WERI-Rb-1 (cell line): ENCODE measurements around the gene RRP9.
A peak's percentile ranks its signal among the peaks of the same experiment; 100 is the strongest.

ENCODE experiments used
- DNase-seq: peaks from one replicate; pipeline ENCODE4 v3.0.0-alpha.2; 2020
- H3K27ac ChIP-seq: fragments of 250-450 bp; sonication (Bioruptor Pico); 2 replicates; pipeline ENCODE4 v1.5.1; 2020; ENCODE audit warnings: mild to moderate bottlenecking, moderate library complexity
- H3K27me3 ChIP-seq: fragments of 250-450 bp; sonication (Bioruptor Pico); 2 replicates; pipeline ENCODE4 v1.5.1; 2021; ENCODE audit warnings: mild to moderate bottlenecking, low read depth, moderate library complexity; ENCODE audit not compliant: insufficient read depth, severe bottlenecking
- H3K36me3 ChIP-seq: fragments of 250-450 bp; sonication (Bioruptor Pico); 2 replicates; pipeline ENCODE4 v1.5.1; 2020; ENCODE audit warnings: mild to moderate bottlenecking, moderate library complexity
- H3K4me3 ChIP-seq: 2 replicates; pipeline ENCODE4 v1.5.1; 2011; ENCODE audit warnings: low read depth, mild to moderate bottlenecking, control low read depth, low read length
- H3K9me3 ChIP-seq: fragments of 250-450 bp; sonication (Bioruptor Pico); 2 replicates; pipeline ENCODE4 v1.5.1; 2021; ENCODE audit warnings: mild to moderate bottlenecking, moderate library complexity; ENCODE audit not compliant: severe bottlenecking
- CTCF ChIP-seq: IDR thresholded peaks from 2 replicates; pipeline ENCODE4 v1.5.1; 2011; ENCODE audit warnings: low read depth, mild to moderate bottlenecking, control low read depth, inconsistent platforms, low read length

RRP9 gene

GRCh38 chr3:51968170-51968775 lies 26.6 kb upstream of the RRP9 start:
- Histone ChIP-seq H3K9me3 (no peaks in the 10 kb centered on the region), H3K4me3 (peak overlapping the region; percentile 64), H3K36me3 (peaks cover 64% of the 10 kb centered on the region), H3K27ac (peak overlapping the region; percentile 100), H3K27me3 (no peaks in the 10 kb centered on the region)
- DNase-seq: peak; percentile 98
- TF ChIP-seq CTCF: no peak

GRCh38 chr3:51967384-51968169 lies 25.9 kb upstream of the RRP9 start, which contains the start of gene PCBP4:
Gene PCBP4 (minus strand): TSS chr3:51967454. CDS start chr3:51961240, 6,214 bp downstream.
- Histone ChIP-seq H3K36me3 (peaks cover 71% of the 10 kb centered on the region), H3K27ac (peak within 1 kb of the TSS; percentile 100), H3K4me3 (peak within 1 kb of the TSS; percentile 93), H3K9me3 (no peaks in the 10 kb centered on the region), H3K27me3 (no peaks in the 10 kb centered on the region)
- peak; percentile 72 for DNase-seq
- TF ChIP-seq CTCF: no peak

- H3K9me3 ChIP-seq: no peaks in the 10 kb centered on the region
- H3K27ac ChIP-seq: peak overlapping the region; percentile 100
- H3K36me3 ChIP-seq: peaks cover 75% of the 10 kb centered on the region
- DNase-seq: peak; percentile 34
- no peaks in the 10 kb centered on the region for H3K27me3 ChIP-seq
- peak overlapping the region; percentile 93 for H3K4me3 ChIP-seq
- TF ChIP-seq CTCF: no peak
Observed at GRCh38 chr3:51966922-51967383, 25.2 kb upstream of the RRP9 start.

- Histone ChIP-seq H3K36me3 (peaks cover 77% of the 10 kb centered on the region), H3K27me3 (no peaks in the 10 kb centered on the region), H3K4me3 (peak overlapping the region; percentile 93), H3K27ac (peak overlapping the region; percentile 100), H3K9me3 (no peaks in the 10 kb centered on the region)
- no peak for TF ChIP-seq CTCF
- DNase-seq: peak; percentile 62
Observed at GRCh38 chr3:51966486-51966885, 24.8 kb upstream of the RRP9 start.

GRCh38 chr3:51966016-51966415 lies 24.3 kb upstream of the RRP9 start:
- Histone ChIP-seq H3K27me3 (no peaks in the 10 kb centered on the region), H3K4me3 (peak overlapping the region; percentile 93), H3K9me3 (no peaks in the 10 kb centered on the region), H3K36me3 (peaks cover 80% of the 10 kb centered on the region), H3K27ac (peak overlapping the region; percentile 100)
- no peak for TF ChIP-seq CTCF
- peak; percentile 30 for DNase-seq
